A204.1 (cell line): ENCODE data around the gene TMEM150B.

ENCODE experiments used
- FAIRE-seq: peaks from 2 replicates; lab custom pipeline; 2012; peaks lifted over from hg19 to GRCh38; lab: Jason Lieb, UNC

The TMEM150B gene

DNA sequence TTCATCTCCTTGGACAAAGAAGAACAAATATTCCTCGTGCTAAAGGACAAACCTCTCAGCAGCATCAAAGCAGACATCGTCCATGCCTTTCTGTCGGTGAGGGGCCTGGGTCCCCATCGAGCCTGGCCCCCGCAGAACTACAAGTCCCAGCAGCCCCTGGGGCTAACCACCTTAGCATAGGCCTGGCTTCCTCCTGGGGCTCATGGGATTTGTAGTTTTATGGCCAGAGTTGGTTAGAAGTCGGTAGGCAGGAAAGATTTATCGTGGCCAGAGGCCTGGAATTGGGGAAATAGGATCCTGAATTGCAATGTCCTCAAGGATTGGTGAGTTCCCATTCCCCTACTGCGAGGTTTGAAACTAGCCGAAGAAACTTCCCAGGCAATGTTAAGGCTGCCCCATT, 19.6 kb downstream of the TMEM150B start:
- no peak for FAIRE-seq

DNA sequence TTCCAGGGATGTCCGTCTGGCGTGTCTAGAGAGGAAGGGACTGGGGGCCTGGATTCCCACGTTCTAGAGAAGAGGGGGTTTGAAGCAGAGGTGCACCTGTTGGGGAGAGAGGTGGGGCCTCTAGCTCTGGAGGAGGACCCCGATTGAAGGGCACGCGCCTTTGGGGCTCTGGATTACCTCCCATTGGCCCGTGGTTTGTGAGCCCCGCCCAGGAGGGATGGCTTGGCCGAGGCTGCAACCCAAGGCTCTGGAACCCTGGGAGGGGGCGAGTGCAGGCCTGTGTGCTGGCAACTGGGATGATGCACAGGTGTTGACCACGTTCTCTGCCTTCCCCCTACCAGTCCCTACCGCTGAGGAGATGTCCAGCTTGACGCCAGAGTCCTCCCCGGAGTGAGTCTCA, 20.2 kb downstream of the TMEM150B start:
- no peak for FAIRE-seq

DNA sequence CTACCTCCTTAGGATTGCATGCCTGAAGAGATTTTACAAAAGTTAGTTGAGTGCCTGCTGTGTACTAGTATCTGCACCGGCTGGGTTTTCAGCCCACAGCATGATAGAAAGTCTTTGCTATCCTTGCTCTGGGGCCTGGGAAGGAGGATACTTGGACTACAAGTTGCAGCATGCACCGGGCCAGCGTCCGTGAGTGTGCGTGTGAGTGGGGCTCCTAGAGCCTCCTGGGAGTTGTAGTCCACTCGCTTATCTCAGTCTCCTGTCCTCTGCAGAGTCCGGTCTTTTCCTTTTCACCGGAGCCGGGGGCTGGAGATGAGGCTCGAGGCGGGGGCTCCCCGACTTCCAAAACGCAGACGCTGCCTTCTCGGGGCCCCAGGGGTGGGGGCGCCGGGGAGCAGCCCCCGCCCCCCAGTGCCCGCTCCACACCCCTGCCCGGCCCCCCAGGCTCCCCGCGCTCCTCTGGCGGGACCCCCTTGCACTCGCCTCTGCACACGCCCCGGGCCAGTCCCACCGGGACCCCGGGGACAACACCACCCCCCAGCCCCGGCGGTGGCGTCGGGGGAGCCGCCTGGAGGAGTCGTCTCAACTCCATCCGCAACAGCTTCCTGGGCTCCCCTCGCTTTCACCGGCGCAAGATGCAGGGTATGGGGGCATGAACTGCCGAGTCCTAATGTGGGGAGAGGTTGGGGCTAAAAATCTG, 20.7 kb downstream of the TMEM150B start:
- no peak for FAIRE-seq

DNA sequence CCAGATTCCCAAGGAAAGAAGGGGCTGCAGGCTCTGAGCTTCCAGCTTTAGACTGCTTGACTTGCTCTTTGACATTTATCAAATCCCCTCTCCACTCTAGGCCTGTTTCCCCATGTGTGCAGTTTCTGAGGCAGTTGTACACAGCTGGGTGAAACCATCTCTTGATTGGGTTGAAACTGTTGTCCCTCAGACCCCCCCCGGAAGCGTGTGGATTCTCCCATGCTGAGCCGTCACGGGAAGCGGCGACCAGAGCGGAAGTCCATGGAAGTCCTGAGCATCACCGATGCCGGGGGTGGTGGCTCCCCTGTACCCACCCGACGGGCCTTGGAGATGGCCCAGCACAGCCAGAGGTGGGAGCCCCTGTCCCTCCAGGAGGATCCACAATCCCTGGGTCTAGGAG, 21.7 kb downstream of the TMEM150B start:
- FAIRE-seq: no peak

DNA sequence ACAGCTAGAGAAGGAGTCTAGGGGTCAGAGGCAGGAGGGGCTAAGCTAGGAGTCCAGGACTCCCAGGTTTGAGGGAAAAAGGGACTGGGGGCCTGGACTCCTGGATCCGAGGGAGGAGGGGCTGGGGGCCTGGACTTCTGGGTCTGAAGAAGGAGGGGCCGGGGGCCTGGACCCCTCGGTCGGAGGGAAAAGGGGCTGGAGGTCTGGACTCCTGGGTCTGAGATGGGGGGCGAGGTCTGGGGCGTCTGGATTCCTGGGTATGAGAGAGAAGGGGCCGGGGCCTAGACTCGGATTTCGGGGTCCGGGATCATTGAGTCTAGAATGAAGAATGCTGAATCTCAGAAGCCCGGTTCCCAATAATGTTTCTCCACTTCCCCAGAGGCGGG, 22.8 kb downstream of the TMEM150B start:
- FAIRE-seq: no peak

DNA sequence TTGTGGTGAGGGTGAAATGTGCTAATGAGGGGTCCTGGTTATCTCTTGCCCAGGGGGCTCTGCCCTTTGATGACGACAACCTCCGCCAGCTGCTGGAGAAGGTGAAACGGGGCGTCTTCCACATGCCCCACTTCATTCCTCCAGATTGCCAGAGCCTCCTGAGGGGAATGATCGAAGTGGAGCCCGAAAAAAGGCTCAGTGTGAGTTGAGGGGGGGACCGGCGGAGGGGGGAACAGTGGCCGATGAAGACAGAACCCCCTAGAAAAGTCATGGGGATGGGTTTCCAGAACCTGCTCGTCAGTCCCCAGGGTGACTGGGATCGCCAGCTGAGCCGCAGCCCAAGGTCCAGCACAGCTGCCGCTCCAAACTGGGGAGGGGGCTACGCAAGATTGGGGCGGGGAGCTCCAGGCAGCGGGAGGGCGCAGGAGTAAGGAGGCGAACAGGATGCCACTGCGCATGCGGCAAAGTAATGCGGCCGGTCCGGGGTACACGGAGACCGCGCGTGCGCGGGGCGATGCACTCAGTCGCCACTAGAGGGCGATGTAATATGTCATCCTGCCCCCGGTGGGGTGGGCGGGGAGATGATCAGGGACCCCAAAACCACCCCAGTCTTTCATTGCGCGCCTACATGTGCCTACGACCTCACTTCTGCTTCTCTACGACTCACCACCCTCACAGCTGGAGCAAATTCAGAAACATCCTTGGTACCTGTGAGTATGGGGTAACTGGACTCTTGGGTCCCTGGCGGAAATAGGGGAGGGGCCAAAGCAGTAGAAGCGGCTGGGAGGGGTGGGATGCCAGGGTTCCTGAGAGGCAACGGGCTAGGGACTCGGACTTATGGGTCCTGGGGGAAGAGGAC, 23.5 kb downstream of the TMEM150B start:
- FAIRE-seq: no peak

DNA sequence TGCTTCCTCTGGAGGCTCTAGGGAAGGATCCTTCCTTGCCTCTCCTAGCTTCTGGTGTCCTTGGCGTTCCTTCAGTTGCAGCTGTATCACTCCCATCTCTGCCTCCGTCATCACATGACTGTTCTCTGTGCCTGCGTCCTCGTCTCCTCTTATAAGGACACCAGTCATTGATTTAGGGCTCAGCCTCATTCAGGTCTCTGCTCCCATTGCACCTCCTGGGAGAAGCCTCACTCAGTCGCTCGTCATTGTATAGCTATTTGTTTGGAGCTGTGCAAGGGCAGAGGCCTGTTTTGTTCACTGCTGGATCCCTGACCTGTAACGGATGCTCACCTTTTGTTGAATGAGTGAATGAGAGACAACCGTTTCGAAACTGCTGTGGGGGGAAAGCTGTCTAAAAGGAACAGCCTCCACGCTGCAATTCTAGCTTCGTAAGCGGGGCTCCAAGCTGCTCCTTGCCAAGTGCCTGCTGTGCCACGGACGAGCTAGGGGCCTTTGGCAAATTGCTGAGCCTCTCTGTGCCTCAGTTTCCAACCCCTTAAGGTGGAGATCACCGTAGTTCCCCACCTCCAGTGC, 24.2 kb downstream of the TMEM150B start:
- no peak for FAIRE-seq

DNA sequence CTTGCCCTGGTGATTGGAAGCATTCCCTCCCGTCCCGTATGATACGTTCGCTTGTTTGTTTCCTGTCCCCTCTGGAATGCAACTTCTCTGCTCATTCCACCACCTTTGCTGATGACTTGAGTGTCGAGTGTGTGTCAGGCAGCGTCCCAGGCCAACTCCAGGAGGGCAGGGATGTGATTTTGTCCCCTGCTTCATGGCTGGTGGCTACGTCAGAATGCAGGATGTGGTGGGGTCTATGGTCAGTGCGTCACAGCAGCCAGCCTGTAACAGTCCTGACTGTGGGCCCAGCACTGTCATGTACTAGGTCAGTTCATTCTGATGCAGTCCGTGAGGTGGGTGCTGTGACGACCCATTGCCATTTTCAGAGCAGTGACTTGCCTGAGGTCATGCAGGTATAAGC, 25.1 kb downstream of the TMEM150B start:
- FAIRE-seq: no peak

DNA sequence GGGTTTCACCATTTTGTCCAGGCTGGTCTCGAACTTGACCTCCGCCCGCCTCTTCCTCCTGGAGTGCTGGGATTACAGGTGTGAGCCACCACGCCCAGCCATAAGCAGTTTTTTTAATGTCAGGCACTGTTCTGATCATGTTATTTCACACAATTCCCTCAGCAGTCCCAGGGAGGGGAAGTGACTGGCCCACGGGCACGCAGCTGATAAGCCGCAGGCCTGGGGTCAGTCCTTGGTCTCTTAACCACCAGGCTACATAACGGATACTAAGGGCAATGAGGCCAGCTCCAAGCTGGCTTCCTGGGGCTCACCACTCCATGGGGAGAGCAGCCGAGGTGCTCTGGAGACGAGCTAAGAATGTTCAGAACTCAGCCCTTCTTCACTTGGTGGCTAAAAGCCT, 27.9 kb downstream of the TMEM150B start:
- FAIRE-seq: no peak

DNA sequence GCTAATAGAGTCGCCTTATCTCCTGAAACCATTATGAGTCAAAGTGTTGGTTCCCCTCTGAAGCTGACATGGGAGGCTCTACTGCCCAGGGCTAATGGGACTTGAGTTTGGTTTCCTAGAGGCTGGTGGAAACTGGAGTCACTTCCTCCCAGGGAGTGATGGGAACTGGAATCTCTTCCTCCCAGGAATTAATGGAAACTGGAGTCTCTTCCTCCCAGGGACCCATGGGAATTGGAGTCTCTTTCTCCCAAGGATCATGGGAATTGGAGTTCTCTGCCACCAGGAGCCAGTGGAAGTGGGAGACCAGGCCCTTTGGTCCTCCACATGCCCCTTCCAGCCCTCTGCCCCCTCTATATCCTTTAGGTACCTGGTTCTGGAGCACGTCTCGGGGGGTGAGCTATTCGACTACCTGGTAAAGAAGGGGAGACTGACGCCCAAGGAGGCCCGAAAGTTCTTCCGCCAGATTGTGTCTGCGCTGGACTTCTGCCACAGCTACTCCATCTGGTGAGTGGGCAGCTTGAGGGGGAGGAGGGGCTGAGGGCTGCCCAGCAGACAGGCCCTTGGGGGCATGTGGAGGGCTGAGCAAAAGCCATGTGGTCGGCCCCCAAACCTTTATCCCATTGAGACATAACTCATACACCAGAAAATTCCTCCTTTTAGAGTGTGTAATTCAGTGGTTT, 35.9 kb downstream of the TMEM150B start:
- FAIRE-seq: no peak

DNA sequence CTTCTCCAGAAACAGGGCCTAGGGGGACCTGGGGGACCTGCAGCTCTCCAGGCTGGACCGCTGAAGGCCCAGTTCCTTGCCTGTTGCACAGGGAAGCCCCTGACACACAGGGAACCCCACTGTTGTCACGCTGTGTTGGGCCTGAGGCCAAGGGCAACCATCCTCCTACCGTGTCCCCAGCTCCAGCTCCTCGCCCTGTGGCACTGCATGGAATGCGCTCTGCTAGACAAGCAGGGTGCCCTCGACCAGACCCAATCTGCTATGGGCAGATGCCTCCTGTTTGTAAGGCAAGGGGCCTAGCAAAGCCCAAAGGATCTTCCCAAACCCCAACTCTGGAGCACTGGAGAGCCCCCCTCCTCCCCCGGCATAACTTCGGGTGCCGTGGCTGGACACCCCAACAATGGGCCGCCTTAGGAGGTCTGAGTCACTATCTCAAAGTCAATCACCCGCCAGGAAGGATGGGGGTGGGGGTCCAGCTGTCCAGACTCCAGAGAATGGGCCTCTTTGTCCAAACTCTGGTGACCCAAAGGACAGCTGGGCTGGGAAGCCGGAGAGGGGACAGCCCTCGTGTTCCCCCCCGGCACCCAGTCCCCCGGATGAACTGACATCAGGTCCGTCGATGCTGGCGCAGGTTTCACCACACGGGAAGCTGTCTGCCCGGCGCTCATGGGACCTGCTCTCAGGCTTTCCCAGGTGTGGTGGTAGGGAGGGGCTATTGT, 37.6 kb downstream of the TMEM150B start:
- FAIRE-seq: no peak

DNA sequence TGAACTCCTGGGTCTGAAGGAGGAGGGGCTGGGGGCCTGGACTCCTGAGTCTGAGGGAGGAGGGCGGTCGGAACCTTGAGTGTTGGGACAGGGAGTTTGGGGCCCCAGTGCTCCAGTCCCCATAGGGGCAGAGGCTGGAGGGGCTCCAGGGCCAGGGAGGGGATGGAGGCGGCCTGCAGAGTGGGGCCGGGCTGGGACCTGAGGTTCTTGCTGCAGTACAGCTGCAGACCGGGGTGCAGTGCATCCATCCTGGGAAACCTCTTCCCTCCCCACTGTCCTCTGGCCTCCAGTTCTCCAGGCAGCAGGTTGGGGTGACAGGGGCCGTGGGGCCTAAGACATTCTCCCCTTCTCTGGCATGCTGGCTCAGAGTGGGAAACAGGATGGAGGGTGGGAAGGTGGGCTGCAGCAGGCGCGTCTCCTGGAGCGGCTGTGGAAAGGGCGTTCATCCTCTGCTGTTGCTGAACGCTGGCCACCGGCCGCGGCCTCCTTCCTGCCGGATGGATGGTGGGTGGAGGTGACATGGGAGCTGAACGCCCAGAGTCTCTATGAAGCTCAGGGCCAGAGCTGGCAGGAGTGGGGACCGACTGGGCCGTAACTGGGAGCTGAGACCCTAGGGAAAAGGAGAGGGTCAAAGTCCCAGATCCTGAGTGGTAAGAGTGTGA, 39.8 kb downstream of the TMEM150B start:
- no peak for FAIRE-seq

DNA sequence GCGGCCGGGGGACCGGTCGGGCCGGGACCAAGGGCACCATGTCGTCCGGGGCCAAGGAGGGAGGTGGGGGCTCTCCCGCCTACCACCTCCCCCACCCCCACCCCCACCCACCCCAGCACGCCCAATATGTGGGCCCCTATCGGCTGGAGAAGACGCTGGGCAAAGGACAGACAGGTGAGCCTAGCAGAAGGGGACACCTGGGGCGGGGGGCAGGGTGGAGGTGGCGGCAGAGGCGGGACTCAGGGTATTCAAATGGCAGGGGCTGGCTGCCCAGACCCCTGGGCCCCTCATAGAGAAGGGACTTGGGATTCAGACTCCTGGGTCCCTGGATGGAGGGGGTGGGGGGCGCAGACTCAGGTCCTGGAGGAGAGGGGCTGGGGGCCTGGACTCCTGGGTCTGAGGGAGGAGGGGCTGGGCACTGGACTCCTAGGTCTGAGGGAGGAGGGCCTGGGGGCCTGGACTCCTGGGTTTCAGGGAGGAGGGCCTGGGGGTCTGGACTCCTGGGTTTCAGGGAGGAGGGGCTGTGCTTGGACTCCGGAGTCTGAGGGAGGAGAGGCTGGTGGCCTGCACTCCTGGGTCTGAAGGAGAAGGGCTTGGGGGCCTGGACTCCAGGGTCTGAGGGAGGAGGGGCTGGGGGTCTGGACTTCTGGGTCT, 40.6 kb downstream of the TMEM150B start:
- no peak for FAIRE-seq

DNA sequence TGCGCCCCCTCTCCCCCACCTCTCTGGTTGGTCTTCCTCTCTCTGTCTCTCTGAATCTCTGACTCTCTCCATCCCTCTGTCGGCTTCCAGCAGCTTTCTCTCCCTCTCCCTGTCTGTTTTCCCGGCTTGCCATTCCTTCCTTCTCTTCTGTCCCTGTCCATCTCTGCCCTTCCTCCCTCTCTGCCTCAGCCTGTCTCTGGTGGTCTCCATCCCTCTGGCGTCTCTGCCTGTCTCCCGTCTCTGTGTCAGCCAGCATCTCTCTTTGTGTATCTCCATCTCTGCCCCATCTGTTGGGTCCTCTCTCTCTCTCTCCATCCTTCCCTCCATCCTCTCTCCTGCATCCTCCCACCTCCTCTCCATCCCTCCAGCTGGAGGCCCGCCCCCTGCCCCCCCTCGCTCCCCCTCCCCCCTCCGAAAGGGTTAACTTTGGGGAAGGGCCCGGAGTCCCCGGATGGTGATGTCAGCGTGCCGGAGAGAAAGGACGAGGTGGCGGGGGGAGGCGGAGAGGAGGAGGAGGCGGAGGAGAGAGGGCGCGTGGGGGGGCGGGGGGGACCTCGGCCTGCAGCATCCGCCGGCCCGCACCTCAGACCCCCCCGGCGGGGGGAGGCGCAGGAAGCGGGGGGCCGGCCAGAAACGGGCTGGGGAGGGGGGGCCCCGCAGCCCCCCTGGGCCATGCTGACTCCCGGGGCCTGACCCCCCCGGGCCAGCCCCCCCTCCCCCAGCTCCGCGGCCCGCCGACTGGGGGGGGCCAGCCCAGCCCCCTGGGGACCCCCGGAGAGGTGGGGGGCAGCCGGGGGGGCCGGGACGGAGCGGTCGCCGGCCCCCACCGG, 41.4 kb downstream of the TMEM150B start, which contains the start of gene BRSK1:
BRSK1 (plus strand) TSS at position 450 of the 830 bp plus-strand sequence. CDS start 446 bp downstream, outside the sequence.
- FAIRE-seq: no peak

DNA sequence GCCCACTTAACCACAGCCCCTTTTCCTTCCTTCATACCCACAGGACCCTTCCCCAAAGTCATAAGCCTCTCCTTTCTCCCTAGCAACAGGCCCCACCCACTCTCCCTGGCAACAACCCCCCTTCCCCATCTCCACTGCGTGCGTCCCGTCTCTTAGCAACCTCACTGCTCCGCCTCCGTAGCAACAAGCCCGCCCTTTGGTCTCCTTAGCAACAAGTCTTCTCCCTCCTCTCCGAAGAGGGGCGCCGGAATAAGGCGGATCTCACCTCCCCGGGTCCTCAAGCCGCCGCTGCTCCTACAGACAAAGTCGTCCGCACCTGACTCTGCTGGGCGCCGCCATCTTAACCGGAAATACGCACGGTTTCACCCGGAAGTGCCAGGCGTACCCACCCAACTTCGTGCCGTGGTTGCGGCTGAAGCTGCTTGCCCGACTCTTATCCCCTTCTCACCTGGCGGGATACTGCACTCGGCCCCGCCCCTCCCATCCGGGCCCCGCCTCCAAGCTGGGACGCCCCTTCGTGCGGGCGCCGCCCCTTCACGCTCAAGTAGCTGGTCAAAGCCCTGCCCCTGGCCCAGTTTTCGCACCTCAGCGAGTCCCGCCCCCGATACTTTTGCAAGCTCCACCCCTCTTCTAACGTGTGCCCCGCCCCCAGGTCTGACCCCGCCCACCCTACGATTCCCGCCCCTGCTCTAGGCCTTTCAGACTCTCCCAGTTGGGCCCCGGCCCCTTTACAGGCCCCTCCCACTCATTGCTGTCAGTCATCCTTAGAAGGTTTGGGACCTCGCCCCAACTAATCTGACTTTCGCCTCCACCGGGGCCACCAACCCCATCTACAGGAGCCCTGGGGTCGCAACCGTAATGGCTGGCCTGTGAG, 45.1 kb downstream of the TMEM150B start, which contains the start of gene HSPBP1:
HSPBP1 (minus strand) TSS at position 341 of the 874 bp plus-strand sequence. CDS start 502 bp downstream, outside the sequence.
- FAIRE-seq: peak; percentile 73

DNA sequence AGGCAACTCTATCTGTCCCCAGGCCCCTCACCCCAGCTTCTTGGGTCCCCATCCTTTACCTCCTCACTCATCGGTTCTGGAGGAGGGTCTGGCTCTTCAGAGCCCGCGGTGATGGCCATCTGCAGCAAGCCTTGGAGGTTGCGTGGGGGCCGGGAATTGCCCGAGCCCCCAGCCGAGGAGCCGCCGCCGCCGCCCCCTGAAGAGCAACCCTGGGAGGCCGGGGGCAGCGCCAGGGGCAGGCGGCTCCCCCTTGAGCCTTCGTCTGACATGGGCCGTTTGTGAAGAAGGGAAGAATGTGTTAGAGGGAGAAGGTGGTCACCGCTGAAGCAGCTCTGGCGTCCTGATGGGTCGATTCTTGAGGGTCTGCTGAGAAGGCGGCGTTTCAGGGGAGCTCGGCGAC, 45.8 kb downstream of the TMEM150B start:
- no peak for FAIRE-seq

DNA sequence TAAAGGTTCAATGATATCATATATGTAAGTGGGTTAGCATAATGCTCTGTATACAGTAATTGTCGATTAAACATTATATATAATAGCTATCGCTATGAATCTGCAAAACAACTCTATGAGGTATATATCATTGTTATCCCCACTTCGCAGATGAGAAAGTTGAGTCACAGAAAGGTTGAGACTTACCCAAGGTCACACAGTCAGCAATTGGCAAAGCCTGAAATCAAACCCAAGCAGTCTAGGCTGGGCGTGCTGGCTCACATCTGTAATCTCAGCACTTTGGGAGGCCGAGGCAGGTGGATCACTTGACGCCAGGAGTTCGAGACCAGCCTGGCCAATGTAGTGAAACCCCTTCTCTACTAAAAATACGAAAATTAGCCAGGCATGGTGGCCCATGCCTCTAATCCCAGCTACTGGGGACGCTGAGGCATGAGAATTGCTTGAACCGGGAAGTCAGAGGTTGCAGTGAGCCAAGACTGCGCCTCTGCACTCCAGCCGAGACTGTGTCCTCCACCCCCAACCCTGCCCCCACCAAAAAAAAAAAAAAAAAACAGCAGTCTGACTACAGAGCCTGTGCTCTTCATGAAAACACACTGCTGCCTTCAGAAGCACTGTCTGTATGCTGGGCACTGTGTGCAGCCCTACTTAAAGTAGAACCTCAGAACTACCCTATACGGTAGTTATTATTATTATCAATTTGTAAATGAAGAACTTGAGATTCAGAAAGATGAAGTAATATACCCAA, 46.6 kb downstream of the TMEM150B start:
- no peak for FAIRE-seq

DNA sequence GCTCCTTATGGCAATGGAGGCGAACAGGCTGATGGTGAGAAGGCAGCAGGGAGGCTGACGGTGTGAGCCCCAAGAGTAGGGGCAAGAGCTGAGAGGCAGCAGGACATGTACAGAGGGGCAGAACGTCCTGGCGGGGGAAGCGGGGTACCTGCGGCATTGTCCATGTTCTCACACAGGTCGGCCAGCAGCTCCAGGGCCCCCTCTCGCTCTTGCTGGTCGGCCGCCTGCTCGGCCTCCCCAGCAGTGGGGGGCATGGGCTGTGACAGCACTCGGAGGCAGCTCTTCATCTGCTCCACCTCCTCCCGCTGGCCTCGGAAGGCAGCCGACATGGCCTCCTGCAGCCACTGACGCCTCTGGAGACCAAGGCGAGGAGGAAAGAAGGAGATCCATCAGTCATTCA, 47.6 kb downstream of the TMEM150B start:
- no peak for FAIRE-seq
